ENCODE results near the gene IQSEC1.

DNA sequence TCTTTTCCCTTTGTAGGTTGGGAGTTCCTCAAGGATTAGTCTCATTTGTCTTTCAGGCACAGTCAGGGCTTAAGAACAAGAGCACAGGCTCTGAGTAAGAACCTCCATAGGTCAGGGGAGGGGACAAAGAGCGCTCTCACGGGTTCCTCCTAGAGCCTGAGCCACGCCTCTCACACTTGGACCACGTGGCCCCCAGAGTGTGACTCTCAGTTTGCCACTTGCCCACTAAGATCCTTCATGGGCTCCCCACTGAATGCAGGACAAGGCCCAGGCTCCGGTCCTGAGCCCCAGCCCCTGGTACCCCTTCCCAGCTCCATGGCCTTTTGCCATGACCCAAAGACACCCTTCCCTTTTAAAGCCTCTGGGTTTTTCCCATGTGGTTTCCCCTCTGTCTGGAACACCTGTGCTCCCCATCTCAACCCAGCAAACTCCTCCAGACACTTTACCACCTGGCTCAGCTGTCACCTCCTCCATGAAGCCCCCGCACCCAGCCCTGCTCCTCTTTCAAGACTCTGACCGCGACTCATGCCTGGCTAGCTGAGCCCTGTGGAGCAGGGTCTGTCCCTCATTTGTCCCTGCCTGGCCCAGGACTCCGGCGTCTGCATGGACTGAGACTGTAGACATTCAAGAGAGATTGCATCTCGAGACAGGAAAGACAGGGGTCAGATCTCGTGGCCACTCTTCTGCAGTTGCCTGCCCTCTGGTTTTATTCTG, 32.7 kb downstream of the IQSEC1 start:
- TF ChIP-seq EZH2phosphoT487 (conservative IDR thresholded peaks at IDR 0.05; ENCODE audit: low read length) (no peak), CTCF (IDR thresholded peaks at IDR 0.05; ENCODE audit: insufficient read depth, low read length, poor library complexity, severe bottlenecking) (no peak)
